Left ventricle myocardium inferior (tissue), 1 donor: ENCODE data around the gene DISP2. TPM values are rescaled to one million over a fixed set of nuclear protein-coding genes. Genes with fewer than 3 reads are reported as not detected.

ENCODE experiments used
- DNase-seq: peaks from one replicate; pipeline ENCODE4 v3.0.0-alpha.2; 2020
- H3K27ac ChIP-seq: fragments of 200-600 bp; replicated peaks from 2 replicates; pipeline ENCODE4 v1.8.0; 2021
- H3K27me3 ChIP-seq: fragments of 200-600 bp; 2 replicates; pipeline ENCODE4 v1.8.0; 2021; ENCODE audit warnings: low read depth
- H3K36me3 ChIP-seq: fragments of 200-600 bp; 2 replicates; pipeline ENCODE4 v1.8.0; 2021
- H3K4me1 ChIP-seq: fragments of 200-600 bp; 2 replicates; pipeline ENCODE4 v1.8.0; 2021
- H3K4me3 ChIP-seq: fragments of 200-600 bp; 2 replicates; pipeline ENCODE4 v1.8.0; 2021; ENCODE audit warnings: mild to moderate bottlenecking, moderate library complexity
- H3K9me3 ChIP-seq: fragments of 200-600 bp; replicated peaks from 2 replicates; pipeline ENCODE4 v1.8.0; 2021
- intact Hi-C: fragments of 100-400 bp; cut with micrococcal nuclease; formaldehyde crosslinking; loops from one replicate; pipeline ENCODE4 v1.11.0; 2022
- total RNA-seq: library from RNA; stranded (reverse); fragmentation: NEBNext Ultra II Directional; extraction: Animal tissue kit (Norgen Biotek cat#: 25700); gene quantifications from one replicate; pipeline ENCODE4 v1.2.1, GENCODE V29; 2021
- TF ChIP-seq, protein P1 (sequence below): fragments of 200-600 bp; IDR thresholded peaks from 2 replicates; pipeline ENCODE4 v1.8.0; 2021; ENCODE audit warnings: antibody characterized with exemption, mild to moderate bottlenecking, borderline replicate concordance
- donor health status: DM: no; HTN: yes; CAD: no; lungs with severe emphysema.

DISP2 gene
- total RNA-seq, 1 donor from 2014 or later = 3.0 TPM

DNA sequence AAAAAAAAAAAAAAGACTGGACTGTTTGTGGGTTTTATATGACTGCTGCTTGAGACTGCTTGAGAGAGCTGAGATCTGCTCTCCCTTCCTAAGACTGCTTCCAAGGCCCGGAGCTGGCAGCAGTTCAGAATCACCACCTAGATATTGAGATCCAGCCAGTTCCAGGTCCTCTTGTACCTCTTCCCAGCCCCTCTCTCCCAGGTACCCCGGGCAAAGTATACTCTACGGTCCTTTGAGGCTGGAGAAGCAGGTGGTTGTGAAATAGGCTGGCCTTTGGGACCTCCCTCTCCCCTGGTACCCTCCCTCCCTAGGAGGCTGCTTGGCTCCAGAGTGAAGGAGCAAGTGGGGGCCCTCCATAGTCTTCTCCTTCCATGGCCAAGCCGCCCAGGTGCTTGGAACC lies 70.2 kb downstream of the DISP2 start:
- no peak overlapping the region for H3K4me3 ChIP-seq
- H3K36me3 ChIP-seq = no peaks in the 10 kb centered on the region
- no peaks in the 10 kb centered on the region for H3K9me3 ChIP-seq
- H3K27ac ChIP-seq = no peak overlapping the region
- H3K4me1 ChIP-seq = no peaks in the 10 kb centered on the region
- TF ChIP-seq, protein P1, sequence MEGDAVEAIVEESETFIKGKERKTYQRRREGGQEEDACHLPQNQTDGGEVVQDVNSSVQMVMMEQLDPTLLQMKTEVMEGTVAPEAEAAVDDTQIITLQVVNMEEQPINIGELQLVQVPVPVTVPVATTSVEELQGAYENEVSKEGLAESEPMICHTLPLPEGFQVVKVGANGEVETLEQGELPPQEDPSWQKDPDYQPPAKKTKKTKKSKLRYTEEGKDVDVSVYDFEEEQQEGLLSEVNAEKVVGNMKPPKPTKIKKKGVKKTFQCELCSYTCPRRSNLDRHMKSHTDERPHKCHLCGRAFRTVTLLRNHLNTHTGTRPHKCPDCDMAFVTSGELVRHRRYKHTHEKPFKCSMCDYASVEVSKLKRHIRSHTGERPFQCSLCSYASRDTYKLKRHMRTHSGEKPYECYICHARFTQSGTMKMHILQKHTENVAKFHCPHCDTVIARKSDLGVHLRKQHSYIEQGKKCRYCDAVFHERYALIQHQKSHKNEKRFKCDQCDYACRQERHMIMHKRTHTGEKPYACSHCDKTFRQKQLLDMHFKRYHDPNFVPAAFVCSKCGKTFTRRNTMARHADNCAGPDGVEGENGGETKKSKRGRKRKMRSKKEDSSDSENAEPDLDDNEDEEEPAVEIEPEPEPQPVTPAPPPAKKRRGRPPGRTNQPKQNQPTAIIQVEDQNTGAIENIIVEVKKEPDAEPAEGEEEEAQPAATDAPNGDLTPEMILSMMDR = no peak
- no peaks in the 10 kb centered on the region for H3K27me3 ChIP-seq
- intact Hi-C loops = loop anchor here (10.0 kb wide), 2 partner anchors 83 to 143 kb away; partner anchors contain the start of genes ANKRD63 and CCDC9B
- no peak for DNase-seq

Other genes with a start within 250 kb of the DISP2 start
- gene BMF, start 249.3 kb upstream of the DISP2 start, total RNA-seq = 3.1 TPM
- gene BUB1B, start 197.2 kb upstream of the DISP2 start, total RNA-seq = 0.85 TPM
- 8.2 TPM for gene PAK6, start 119.2 kb upstream of the DISP2 start, total RNA-seq
- not detected for gene ANKRD63, start 75.2 kb upstream of the DISP2 start, total RNA-seq
- 8.5 TPM for gene PLCB2, start 50.3 kb upstream of the DISP2 start, total RNA-seq
- gene INAFM2, start 34.5 kb upstream of the DISP2 start, total RNA-seq = 52.7 TPM
- 155 TPM for gene CCDC9B, start 17.3 kb upstream of the DISP2 start, total RNA-seq
- not detected for gene PHGR1, start 7.2 kb upstream of the DISP2 start, total RNA-seq
- gene KNSTRN, start 24.5 kb downstream of the DISP2 start, total RNA-seq = 9.0 TPM
- gene IVD, start 47.6 kb downstream of the DISP2 start, total RNA-seq = 106 TPM
- 17.1 TPM for gene BAHD1, start 82.7 kb downstream of the DISP2 start, total RNA-seq
- gene CHST14, start 112.8 kb downstream of the DISP2 start, total RNA-seq = 8.4 TPM
- gene CCDC32, start 206.8 kb downstream of the DISP2 start, total RNA-seq = 24.1 TPM
- 12.0 TPM for gene RPUSD2, start 211.1 kb downstream of the DISP2 start, total RNA-seq
- 0.96 TPM for gene KNL1, start 236.0 kb downstream of the DISP2 start, total RNA-seq